ENCODE measurements around the gene SMARCC1.
"Not testable (repeated sequence)": the region's sequence is repeated elsewhere in the genome, so short reads cannot be mapped to it uniquely, and the experiment has no call there.

SMARCC1 gene

DNA sequence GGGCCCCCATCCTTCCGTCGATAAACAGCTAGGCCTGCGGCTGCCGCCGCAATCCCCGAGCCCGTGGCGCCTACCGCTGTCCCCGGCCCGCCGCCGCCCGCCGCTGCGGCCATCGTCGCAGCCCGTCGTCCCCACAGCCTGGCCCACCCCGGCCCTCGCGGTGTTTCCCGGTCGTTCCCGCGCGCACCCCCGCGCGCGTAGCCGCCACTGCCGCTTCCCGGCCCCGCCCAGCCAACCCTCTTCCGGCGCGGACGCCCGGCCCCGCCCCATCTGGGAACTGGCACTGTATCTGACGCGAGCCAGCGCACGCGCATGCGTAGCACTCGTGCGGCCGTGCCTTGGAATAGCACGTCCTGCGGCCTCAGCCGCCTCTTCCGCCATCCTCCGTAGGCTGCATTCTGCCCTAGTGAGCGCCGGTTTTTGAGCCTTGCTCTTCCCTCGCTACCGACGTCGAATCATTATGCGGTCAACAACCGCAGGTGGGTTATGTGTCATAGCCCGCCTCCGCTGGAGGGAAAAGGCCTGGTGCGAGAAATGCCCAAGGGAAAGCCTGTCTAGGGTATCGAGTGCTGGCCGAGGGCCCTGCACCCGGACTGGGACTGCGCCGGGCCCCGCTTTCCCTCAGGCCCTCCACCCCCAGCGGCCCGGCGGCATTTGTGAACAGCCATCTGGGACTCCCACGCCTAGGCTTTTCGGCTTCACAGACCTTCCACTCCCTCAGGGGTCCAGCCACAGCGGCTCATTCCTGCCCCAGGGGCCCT, at the start of gene SMARCC1:
Gene SMARCC1 (minus strand): TSS at position 209 of the 761 bp plus-strand sequence. CDS start 96 bp downstream, at position 113.
- DNase-seq (ENCODE audit: low read depth): peak; percentile 96

DNA sequence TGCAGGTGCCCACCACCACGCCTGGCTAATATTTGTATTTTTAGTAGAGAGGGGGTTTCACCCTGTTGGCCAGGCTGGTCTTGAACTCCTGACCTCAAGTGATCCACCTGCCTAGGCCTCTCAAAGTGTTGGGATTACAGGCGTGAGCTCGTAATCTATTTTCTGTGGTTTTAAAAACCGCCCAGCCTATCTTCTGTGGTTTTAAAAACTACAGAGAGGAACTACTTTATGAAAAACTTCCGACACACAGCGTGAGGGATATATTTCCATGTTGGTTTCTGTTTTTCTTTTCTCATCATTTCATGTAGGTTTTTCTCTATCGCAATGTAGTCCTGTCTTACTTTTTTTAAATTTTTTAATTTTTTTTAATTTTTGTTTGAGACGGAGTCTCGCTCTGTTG, 47.8 kb upstream of the SMARCC1 start:
- DNase-seq (ENCODE audit: low read depth): not testable (repeated sequence)

- no peak for DNase-seq (ENCODE audit: low read depth)
These were observed 43.9 kb upstream of the SMARCC1 start for GRCh38 chr3:47825590-47825989.

GRCh38 chr3:47824541-47825473, 43.1 kb upstream of the SMARCC1 start:
- peak; percentile 85 for DNase-seq (ENCODE audit: low read depth)

DNA sequence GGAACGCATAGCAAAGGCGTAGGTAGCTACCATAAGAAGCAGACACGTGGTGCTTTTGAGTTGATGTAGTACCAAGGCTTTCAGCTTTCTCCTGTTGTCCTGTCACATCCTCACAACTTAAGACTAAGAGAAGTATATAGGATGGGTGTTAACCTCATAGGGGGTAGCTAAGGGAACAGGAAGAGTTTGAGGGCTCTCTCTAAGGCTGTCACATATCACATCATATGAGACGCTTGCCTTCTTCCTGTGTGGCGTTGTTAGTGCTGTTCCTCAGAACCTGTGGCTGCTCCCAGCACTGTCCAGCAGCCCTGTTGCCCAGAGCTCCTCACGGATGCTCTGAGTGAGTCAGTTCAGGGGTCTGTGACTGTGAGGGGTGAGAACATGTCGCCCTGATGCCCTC, 35.9 kb upstream of the SMARCC1 start:
- no peak for DNase-seq (ENCODE audit: low read depth)

GRCh38 chr3:47813551-47814177, 32.0 kb upstream of the SMARCC1 start:
- DNase-seq (ENCODE audit: low read depth): no peak

GRCh38 chr3:47804577-47804976, 22.9 kb upstream of the SMARCC1 start:
- no peak for DNase-seq (ENCODE audit: low read depth)

- no peak for DNase-seq (ENCODE audit: low read depth)
These were observed 21.9 kb upstream of the SMARCC1 start for GRCh38 chr3:47803480-47804025.

DNA sequence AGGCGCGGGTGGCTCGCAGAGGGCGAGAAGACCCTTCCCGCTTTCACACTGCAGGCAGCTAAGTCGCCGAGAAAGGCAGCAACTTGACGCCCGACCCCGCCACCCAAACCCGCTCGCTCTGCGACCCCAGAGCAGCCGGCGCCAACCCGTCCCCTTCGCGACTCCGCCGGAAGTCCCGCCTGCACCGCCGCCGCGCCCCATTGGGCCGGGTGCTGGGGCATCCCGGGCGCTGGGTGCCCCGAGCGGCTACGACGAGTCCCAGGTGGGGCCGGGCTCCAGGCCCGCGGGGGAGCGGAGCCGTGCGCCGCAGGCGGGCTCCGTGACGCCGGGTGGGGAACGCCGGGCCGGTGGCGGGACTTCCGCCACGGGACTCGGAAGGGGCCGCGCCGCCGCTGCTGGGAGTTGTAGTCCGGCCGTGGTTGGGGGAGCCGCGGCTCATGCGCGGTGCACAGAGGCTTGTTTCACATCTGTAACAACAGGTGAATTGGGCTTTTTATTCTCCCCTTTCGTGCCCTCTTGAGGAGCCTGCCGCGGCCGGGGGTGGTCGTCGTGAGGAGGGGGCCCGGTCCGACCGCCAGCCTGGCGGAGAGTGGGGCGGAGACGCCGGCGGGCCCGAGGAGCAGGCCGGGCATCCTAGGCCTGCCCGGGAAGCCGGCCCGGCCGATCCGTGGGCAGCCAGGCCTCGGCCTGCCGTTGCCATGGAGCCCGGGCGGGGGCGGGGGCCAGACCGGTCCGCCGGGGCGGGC, 21.2 kb upstream of the SMARCC1 start, which contains the start of gene DHX30:
Gene DHX30 (plus strand): TSS at position 405 of the 746 bp plus-strand sequence. CDS start 7,546 bp downstream, outside the sequence.
- peak; percentile 85 for DNase-seq (ENCODE audit: low read depth)

DNA sequence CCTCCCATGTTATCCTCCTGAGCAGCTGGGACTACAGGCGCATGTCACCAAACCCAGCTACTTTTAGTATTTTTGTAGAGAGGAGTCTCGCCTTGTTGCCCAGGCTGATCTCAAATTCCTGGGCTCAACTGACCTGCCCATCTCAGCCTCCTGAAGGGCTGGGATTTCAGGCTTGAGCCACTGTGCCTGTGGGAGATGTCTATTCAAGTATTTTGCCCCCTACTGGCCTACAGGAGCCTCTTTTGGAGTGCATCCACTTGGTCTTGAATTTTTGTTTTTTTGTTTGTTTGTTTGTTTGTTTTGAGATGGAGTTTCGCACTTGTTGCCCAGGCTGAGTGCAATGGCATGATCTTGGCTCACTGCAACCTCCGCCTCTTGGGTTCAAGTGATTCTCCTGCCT, 18.0 kb upstream of the SMARCC1 start:
- DNase-seq (ENCODE audit: low read depth): no peak

- DNase-seq (ENCODE audit: low read depth): no peak
These were observed 12.9 kb upstream of the SMARCC1 start for GRCh38 chr3:47794544-47794943.

GRCh38 chr3:47792699-47793098, 11.0 kb upstream of the SMARCC1 start:
- no peak for DNase-seq (ENCODE audit: low read depth)

GRCh38 chr3:47791193-47791855, 9.6 kb upstream of the SMARCC1 start:
- peak; percentile 53 for DNase-seq (ENCODE audit: low read depth)

DNA sequence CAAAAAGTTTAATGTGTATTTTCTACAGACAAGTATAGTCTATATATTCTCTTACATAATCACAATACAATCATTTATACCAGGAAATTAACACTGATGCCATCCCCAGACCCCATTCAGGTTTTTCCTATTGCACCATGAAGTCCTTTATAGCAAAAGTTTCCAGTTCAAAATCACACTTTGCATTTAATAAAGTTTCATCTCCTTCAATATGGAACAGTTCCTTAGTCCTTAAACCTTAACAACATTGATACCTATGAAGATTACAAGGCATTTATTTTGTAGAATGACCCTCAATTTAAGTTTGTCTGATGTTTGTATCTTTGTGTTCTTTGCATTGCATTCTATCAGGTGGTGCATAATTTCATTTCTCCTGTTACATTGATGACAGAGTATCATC, 2.0 kb upstream of the SMARCC1 start:
- DNase-seq (ENCODE audit: low read depth): no peak

- no peak for DNase-seq (ENCODE audit: low read depth)
These were observed 984 bp upstream of the SMARCC1 start for GRCh38 chr3:47782446-47783308.

DNA sequence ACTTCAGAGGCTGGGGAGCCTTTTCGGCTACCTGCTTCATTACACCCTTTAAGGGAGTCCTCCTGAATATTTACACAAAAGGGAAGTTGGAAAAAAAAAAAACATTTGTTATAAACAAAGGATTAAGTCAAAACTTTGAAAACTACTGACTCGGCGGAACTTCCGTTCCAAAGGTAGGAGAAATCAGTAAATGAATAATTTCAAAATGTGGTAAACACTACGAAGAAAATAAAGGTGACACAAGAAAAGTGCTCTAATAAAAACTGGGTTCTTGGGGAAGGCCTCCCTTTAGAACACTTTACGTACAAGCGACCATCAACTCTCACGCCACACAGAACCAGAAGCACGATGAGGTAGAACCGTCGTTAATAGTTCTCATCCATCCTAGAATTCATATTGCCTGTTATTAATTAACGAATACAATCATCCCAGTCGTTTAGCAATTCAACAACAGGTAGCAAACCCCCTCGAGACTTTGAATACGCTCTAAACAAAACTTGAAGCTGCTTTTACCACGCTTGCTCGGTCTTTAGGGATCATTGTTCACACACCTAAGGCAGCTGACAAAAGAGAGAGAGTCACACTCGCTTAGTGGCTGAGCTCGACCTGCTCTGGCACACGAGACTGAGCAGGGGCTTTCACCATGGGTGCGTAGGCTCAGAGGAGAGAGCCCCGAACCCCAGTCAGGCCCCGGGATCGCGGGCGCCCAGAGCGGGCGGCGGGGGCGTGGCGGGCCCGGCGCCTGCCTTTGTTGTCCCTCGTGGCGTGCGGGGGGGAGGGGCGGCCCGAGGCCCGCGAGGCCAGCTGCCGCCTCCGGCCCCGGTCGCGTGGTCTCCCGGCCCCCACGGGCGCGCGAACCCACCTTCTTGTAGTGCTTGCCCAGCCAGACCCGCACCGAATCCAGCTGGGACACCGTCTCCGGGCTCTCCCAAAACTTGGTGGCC, 680 bp downstream of the SMARCC1 start:
- peak; percentile 10 for DNase-seq (ENCODE audit: low read depth)

- DNase-seq (ENCODE audit: low read depth): no peak
These were observed 2.9 kb downstream of the SMARCC1 start for GRCh38 chr3:47778746-47779145.

DNA sequence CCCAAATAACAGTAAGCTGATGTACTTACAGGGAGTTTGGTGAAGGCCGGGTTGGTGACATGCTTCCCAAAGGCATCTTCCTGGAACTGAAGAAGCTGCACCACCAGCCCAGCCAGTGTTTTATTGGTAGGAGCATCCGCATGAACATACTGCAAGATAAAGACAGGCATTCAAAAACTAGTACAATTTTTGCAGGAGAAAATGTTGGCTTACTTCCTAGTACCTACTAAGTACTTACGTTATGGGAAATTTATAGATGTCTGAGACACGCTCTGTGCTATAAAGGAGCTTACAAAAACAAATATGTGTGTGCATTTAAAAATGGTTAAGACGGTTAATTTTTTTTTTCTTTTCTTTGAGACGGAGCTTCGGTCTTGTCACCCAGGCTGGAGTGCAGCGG, 8.9 kb downstream of the SMARCC1 start:
- DNase-seq (ENCODE audit: low read depth): no peak

- DNase-seq (ENCODE audit: low read depth): no peak
These were observed 9.6 kb downstream of the SMARCC1 start for GRCh38 chr3:47772047-47772446.
